ENCODE results near the gene NDUFB11. TPM values are rescaled to one million over a fixed set of nuclear protein-coding genes. Genes with fewer than 3 reads are reported as not detected.
A peak's percentile ranks its signal among the peaks of the same experiment; 100 is the strongest.

The NDUFB11 gene
- total RNA-seq, 2 donors from 2014 or later, result 137 to 138 TPM

GRCh38 chrX:47177079-47177478, 32.6 kb upstream of the NDUFB11 start:
- intact Hi-C loops (cut with DNase I), result no loop called here
- DNase-seq (peak; percentile 6), ATAC-seq (no peak)

- no peak for ATAC-seq
- intact Hi-C loops (cut with DNase I), result no loop called here
- DNase-seq, result peak; percentile 13
These were observed 31.7 kb upstream of the NDUFB11 start for GRCh38 chrX:47176101-47176740.

- intact Hi-C loops (cut with DNase I), result no loop called here
- DNase-seq (no peak), ATAC-seq (no peak)
These were observed 31.1 kb upstream of the NDUFB11 start for GRCh38 chrX:47175588-47175980.

GRCh38 chrX:47174846-47175587, 30.5 kb upstream of the NDUFB11 start:
- no peak for DNase-seq
- ATAC-seq, result no peak
- intact Hi-C loops (cut with DNase I), result no loop called here

GRCh38 chrX:47174376-47174775, 29.9 kb upstream of the NDUFB11 start:
- no peak for DNase-seq
- no peak for ATAC-seq
- intact Hi-C loops (cut with DNase I), result no loop called here

- DNase-seq (no peak), ATAC-seq (no peak)
- intact Hi-C loops (cut with DNase I), result no loop called here
These were observed 28.7 kb upstream of the NDUFB11 start for GRCh38 chrX:47172971-47173792.

GRCh38 chrX:47172549-47172948, 28.0 kb upstream of the NDUFB11 start:
- DNase-seq, result no peak
- no peak for ATAC-seq

GRCh38 chrX:47171996-47172395, 27.5 kb upstream of the NDUFB11 start:
- DNase-seq, result no peak
- intact Hi-C loops (cut with DNase I), result no loop called here
- no peak for ATAC-seq

More at GRCh38 chrX:47172549-47172948, 28.0 kb upstream of the NDUFB11 start:
- intact Hi-C loops (cut with DNase I), result no loop called here

- no peak for ATAC-seq
- no peak for DNase-seq
- intact Hi-C loops (cut with DNase I), result no loop called here
These were observed 26.6 kb upstream of the NDUFB11 start for GRCh38 chrX:47170861-47171692.

- intact Hi-C loops (cut with DNase I), result no loop called here
- DNase-seq (peak; percentile 57), ATAC-seq (peak; percentile 87 to 90)
These were observed 25.4 kb upstream of the NDUFB11 start for GRCh38 chrX:47169726-47170515.

GRCh38 chrX:47169273-47169672, 24.8 kb upstream of the NDUFB11 start:
- ATAC-seq (no peak), DNase-seq (peak; percentile 16)
- intact Hi-C loops (cut with DNase I), result no loop called here

- DNase-seq (no peak), ATAC-seq (no peak)
- intact Hi-C loops (cut with DNase I), result no loop called here
These were observed 24.1 kb upstream of the NDUFB11 start for GRCh38 chrX:47168495-47169073.

- intact Hi-C loops (cut with DNase I), result no loop called here
- DNase-seq, result no peak
- ATAC-seq, result no peak
These were observed 21.6 kb upstream of the NDUFB11 start for GRCh38 chrX:47166126-47166525.

GRCh38 chrX:47164420-47164819, 19.9 kb upstream of the NDUFB11 start:
- DNase-seq (no peak), ATAC-seq (no peak)
- intact Hi-C loops (cut with DNase I), result no loop called here

GRCh38 chrX:47162927-47163583, 18.6 kb upstream of the NDUFB11 start:
- ATAC-seq (no peak), DNase-seq (no peak)
- intact Hi-C loops (cut with DNase I), result no loop called here

- no peak for ATAC-seq
- no peak for DNase-seq
- intact Hi-C loops (cut with DNase I), result no loop called here
These were observed 16.3 kb upstream of the NDUFB11 start for GRCh38 chrX:47160781-47161180.

- ATAC-seq (no peak), DNase-seq (no peak)
- intact Hi-C loops (cut with DNase I), result no loop called here
These were observed 14.3 kb upstream of the NDUFB11 start for GRCh38 chrX:47158781-47159180.

GRCh38 chrX:47158131-47158530, 13.6 kb upstream of the NDUFB11 start:
- ATAC-seq, result no peak
- intact Hi-C loops (cut with DNase I), result no loop called here

More at GRCh38 chrX:47158131-47158530, 13.6 kb upstream of the NDUFB11 start:
- no peak for DNase-seq
